Glutamatergic neuron (in vitro differentiated cells): ENCODE results near the gene BEND5. TPM values are rescaled to one million over a fixed set of nuclear protein-coding genes. Genes with fewer than 3 reads are reported as not detected.

ENCODE experiments used
- DNase-seq: peaks from one replicate; pipeline ENCODE4 v3.0.0; 2022
- H3K27ac Mint-ChIP-seq: one replicate; pipeline ENCODE4 v1.8.0; 2020; ENCODE audit warnings: mild to moderate bottlenecking, mixed read lengths, inconsistent platforms; ENCODE audit not compliant: unreplicated experiment
- H3K27me3 Mint-ChIP-seq: one replicate; pipeline ENCODE4 v1.8.0; 2020; ENCODE audit warnings: mild to moderate bottlenecking, moderate library complexity, mixed read lengths, inconsistent platforms; ENCODE audit not compliant: unreplicated experiment
- H3K36me3 Mint-ChIP-seq: one replicate; pipeline ENCODE4 v1.8.0; 2020; ENCODE audit warnings: mild to moderate bottlenecking, mixed read lengths, inconsistent platforms; ENCODE audit not compliant: unreplicated experiment
- H3K4me1 Mint-ChIP-seq: one replicate; pipeline ENCODE4 v1.8.0; 2020; ENCODE audit warnings: mild to moderate bottlenecking, low read depth, mixed read lengths, inconsistent platforms; ENCODE audit not compliant: unreplicated experiment
- H3K4me3 Mint-ChIP-seq: one replicate; pipeline ENCODE4 v1.8.0; 2020; ENCODE audit warnings: mild to moderate bottlenecking, mixed read lengths, inconsistent platforms; ENCODE audit not compliant: unreplicated experiment
- H3K9me3 Mint-ChIP-seq: one replicate; pipeline ENCODE4 v1.8.0; 2020; ENCODE audit warnings: mild to moderate bottlenecking, moderate library complexity, mixed read lengths, inconsistent platforms; ENCODE audit not compliant: unreplicated experiment
- CTCF ChIP-seq: fragments of 200-600 bp; sonication (generic); IDR thresholded peaks from one replicate; pipeline ENCODE4 v1.5.0; 2021; ENCODE audit not compliant: partially characterized antibody, unreplicated experiment
- total RNA-seq: library from RNA; stranded (reverse); fragmentation: NEBNext Ultra II Directional; extraction: Animal tissue kit (Norgen Biotek cat#: 25700); gene quantifications from one replicate; pipeline ENCODE4 v1.2.1, GENCODE V29; 2021; ENCODE audit not compliant: unreplicated experiment

Gene BEND5
- total RNA-seq, 1 donor from 2014 or later, result 34.8 TPM

- peak overlapping the region; percentile 94 for H3K27ac Mint-ChIP-seq
These were observed 666 bp upstream of the BEND5 start for GRCh38 chr1:48777219-48777895.

GRCh38 chr1:48775831-48776392 is 779 bp downstream of the BEND5 start:
- Mint-ChIP-seq H3K27me3 (peaks cover 12% of the 10 kb centered on the region), H3K9me3 (peaks cover 11% of the 10 kb centered on the region), H3K27ac (peak overlapping the region; percentile 98), H3K36me3 (peaks cover 6% of the 10 kb centered on the region), H3K4me3 (peak overlapping the region; percentile 100), H3K4me1 (peaks cover 11% of the 10 kb centered on the region)
- DNase-seq, result no peak
- TF ChIP-seq CTCF, result no peak

More at GRCh38 chr1:48777219-48777895, 666 bp upstream of the BEND5 start:
- Mint-ChIP-seq H3K27me3 (peaks cover 11% of the 10 kb centered on the region), H3K9me3 (peaks cover 11% of the 10 kb centered on the region), H3K4me3 (peak overlapping the region; percentile 99), H3K36me3 (peaks cover 6% of the 10 kb centered on the region), H3K4me1 (peaks cover 8% of the 10 kb centered on the region)
- peak; percentile 25 for DNase-seq
- TF ChIP-seq CTCF, result no peak

GRCh38 chr1:48773133-48773532 is 3.6 kb downstream of the BEND5 start:
- Mint-ChIP-seq H3K36me3 (peaks cover 6% of the 10 kb centered on the region), H3K9me3 (peaks cover 11% of the 10 kb centered on the region), H3K4me1 (peaks cover 13% of the 10 kb centered on the region), H3K4me3 (no peak overlapping the region), H3K27me3 (peaks cover 12% of the 10 kb centered on the region), H3K27ac (no peak overlapping the region)
- no peak for TF ChIP-seq CTCF
- no peak for DNase-seq

- Mint-ChIP-seq H3K27me3 (peaks cover 8% of the 10 kb centered on the region), H3K4me1 (peaks cover 13% of the 10 kb centered on the region), H3K36me3 (peaks cover 6% of the 10 kb centered on the region), H3K4me3 (no peak overlapping the region), H3K9me3 (peaks cover 9% of the 10 kb centered on the region), H3K27ac (no peak overlapping the region)
- DNase-seq, result no peak
- TF ChIP-seq CTCF, result no peak
These were observed 4.5 kb downstream of the BEND5 start for GRCh38 chr1:48772211-48772610.

GRCh38 chr1:48771561-48771960 is 5.1 kb downstream of the BEND5 start:
- Mint-ChIP-seq H3K27me3 (peaks cover 5% of the 10 kb centered on the region), H3K4me1 (peaks cover 13% of the 10 kb centered on the region), H3K9me3 (peaks cover 7% of the 10 kb centered on the region), H3K4me3 (no peak overlapping the region), H3K27ac (no peak overlapping the region), H3K36me3 (peaks cover 6% of the 10 kb centered on the region)
- TF ChIP-seq CTCF, result no peak
- no peak for DNase-seq
